Panc1 (cell line): ENCODE data around the gene ARGLU1. TPM values are rescaled to one million over a fixed set of nuclear protein-coding genes. Genes with fewer than 3 reads are reported as not detected.

Source experiments
- ATAC-seq: fragments of 200-7000 bp; cut with Tn5 transposase; 2 replicates; pipeline ENCODE4 v1.9.1; 2020; ENCODE audit warnings: mild to moderate bottlenecking, moderate library complexity
- BruUV-seq: library from RNA; stranded (reverse); fragments of 400-500 nt; replicated peaks from 2 replicates; lab custom pipeline; 2021; lab: Mats Ljungman, UMichigan
- CTCF ChIA-PET: fragments of 300-600 bp; sonication (Branson Sonifier 250); formaldehyde crosslinking; loops from one replicate; lab custom pipeline; 2022; ENCODE audit warnings: antibody characterized with exemption; lab: Charles Lee
- POLR2A ChIA-PET: fragments of 300-600 bp; sonication (Branson Sonifier 250); formaldehyde crosslinking; loops from one replicate; lab custom pipeline; 2022; ENCODE audit warnings: antibody characterized with exemption; lab: Charles Lee
- DNase-seq: peaks from one replicate; pipeline ENCODE4 v3.0.0-alpha.2; 2010; ENCODE audit warnings: low read depth, low spot score
- H3K27ac ChIP-seq: 2 replicates; pipeline ENCODE4 v1.5.1; 2011; ENCODE audit warnings: mild to moderate bottlenecking, low read length, inconsistent platforms
- H3K27me3 ChIP-seq: fragments of 200-500 bp; sonication (Bioruptor generic); 2 replicates; pipeline ENCODE4 v1.6.0; 2014; ENCODE audit warnings: low read length, inconsistent platforms; ENCODE audit not compliant: control insufficient read depth, insufficient read depth
- H3K36me3 ChIP-seq: fragments of 200-500 bp; sonication (Bioruptor generic); 2 replicates; pipeline ENCODE4 v1.5.1; 2014; ENCODE audit warnings: inconsistent platforms, mild to moderate bottlenecking, low read length, moderate library complexity; ENCODE audit not compliant: control insufficient read depth, insufficient read depth
- H3K4me1 ChIP-seq: 2 replicates; pipeline ENCODE4 v1.5.1; 2011; ENCODE audit warnings: inconsistent platforms, mild to moderate bottlenecking, low read length, moderate library complexity; ENCODE audit not compliant: control insufficient read depth, insufficient read depth
- H3K4me3 ChIP-seq, 2 experiments: 2 replicates each; pipeline ENCODE4 v1.5.1; 2011 to 2012; ENCODE audit warnings: low read depth in 2 of 2, low read length in 2 of 2, mild to moderate bottlenecking in 2 of 2, inconsistent platforms in 1 of 2, moderate library complexity in 1 of 2
- H3K9me3 ChIP-seq: fragments of 200-500 bp; sonication (Bioruptor generic); 2 replicates; pipeline ENCODE4 v1.5.1; 2014; ENCODE audit warnings: low read depth, mild to moderate bottlenecking, inconsistent platforms, low read length, moderate library complexity; ENCODE audit not compliant: control insufficient read depth, insufficient read depth
- CTCF ChIP-seq: fragments of 450-650 bp; IDR thresholded peaks from 2 replicates; pipeline ENCODE4 v1.5.1; 2017; ENCODE audit warnings: mild to moderate bottlenecking
- POLR2AphosphoS5 ChIP-seq: IDR thresholded peaks from 2 replicates; pipeline ENCODE4 v1.6.1; 2012; ENCODE audit warnings: mild to moderate bottlenecking, low read depth, low read length, moderate library complexity
- REST ChIP-seq, 2 experiments: IDR thresholded peaks; 2 replicates each; pipeline ENCODE4 v1.6.1; 2011 to 2012; ENCODE audit warnings: low read depth in 2 of 2, control low read depth in 1 of 2, low read length in 1 of 2, mild to moderate bottlenecking in 1 of 2, moderate library complexity in 1 of 2; ENCODE audit not compliant: insufficient read depth in 1 of 2
- SIN3A ChIP-seq: IDR thresholded peaks from 2 replicates; pipeline ENCODE4 v1.6.1; 2012; ENCODE audit warnings: low read depth, mild to moderate bottlenecking, low read length, moderate library complexity, borderline replicate concordance; ENCODE audit not compliant: insufficient read depth
- TCF7L2 ChIP-seq: IDR thresholded peaks from 2 replicates; pipeline ENCODE4 v1.6.1; 2011; ENCODE audit warnings: mild to moderate bottlenecking, low read depth, low read length, inconsistent platforms
- in situ Hi-C: cut with HindIII; loops from 2 replicates; pipeline ENCODE4 v1.10.0; 2016; ENCODE audit warnings: low sequenced_read_pairs, low pct_unique_long_range_greater_than_20kb
- intact Hi-C: fragments of 100-400 bp; cut with micrococcal nuclease; formaldehyde crosslinking; loops from one replicate; pipeline ENCODE4 v1.10.0; 2022; ENCODE audit not compliant: unreplicated experiment
- total RNA-seq: library from RNA; stranded (reverse); gene quantifications from one replicate; pipeline ENCODE4 v1.2.1, GENCODE V29; 2021; ENCODE audit not compliant: unreplicated experiment

Gene ARGLU1
- total RNA-seq, 1 experiment from 2014 or later = 38.5 TPM

- no peak for TF ChIP-seq SIN3A
- no peak for TF ChIP-seq REST (IDR thresholded peaks at IDR 0.05; ENCODE audit: insufficient read depth in 1 of 2, low read depth in 2 of 2, low read length in 1 of 2)
- H3K4me3 ChIP-seq = no peak overlapping the region
- H3K9me3 ChIP-seq = no peaks in the 10 kb centered on the region
- intact Hi-C loops = loop anchor here (10.0 kb wide), 2 partner anchors 1115 to 1955 kb away; no protein-coding TSS in a partner anchor
- H3K27me3 ChIP-seq = no peaks in the 10 kb centered on the region
- CTCF ChIA-PET = no interaction called here
- DNase-seq (no peak), ATAC-seq (no peak)
- 0 out of 2 replicates have a peak overlapping the region, but pooled peaks have one; percentile 39 for H3K27ac ChIP-seq
- POLR2A ChIA-PET = no interaction called here
- no TSS peak for BruUV-seq
- in situ Hi-C loops = no loop called here
- no peaks in the 10 kb centered on the region; the same call in 1 of the 2 replicates for H3K36me3 ChIP-seq
- peaks cover 7% of the 10 kb centered on the region for H3K4me1 ChIP-seq
These were observed 38.3 kb downstream of the ARGLU1 start for GRCh38 chr13:106529415-106530170.

GRCh38 chr13:106528718-106529414 is 39.1 kb downstream of the ARGLU1 start:
- no peaks in the 10 kb centered on the region for H3K36me3 ChIP-seq
- H3K4me3 ChIP-seq = no peak overlapping the region
- TF ChIP-seq CTCF = no peak
- H3K27ac ChIP-seq = no peak overlapping the region
- ChIA-PET POLR2A (no interaction called here), CTCF (no interaction called here)
- no peaks in the 10 kb centered on the region for H3K27me3 ChIP-seq
- no peaks in the 10 kb centered on the region for H3K9me3 ChIP-seq
- DNase-seq (no peak), ATAC-seq (no peak)
- BruUV-seq = no TSS peak
- intact Hi-C loops (no loop called here), in situ Hi-C loops (no loop called here)
- H3K4me1 ChIP-seq = peaks cover 7% of the 10 kb centered on the region

GRCh38 chr13:106527826-106528225 is 40.1 kb downstream of the ARGLU1 start:
- no peak for TF ChIP-seq TCF7L2
- no peak for TF ChIP-seq REST (IDR thresholded peaks at IDR 0.05; ENCODE audit: insufficient read depth in 1 of 2, low read depth in 2 of 2, low read length in 1 of 2)
- TF ChIP-seq SIN3A = no peak
- TF ChIP-seq POLR2AphosphoS5 = no peak
- no peak for TF ChIP-seq CTCF
- H3K27ac ChIP-seq = no peak overlapping the region
- no TSS peak for BruUV-seq
- CTCF ChIA-PET = no interaction called here
- DNase-seq (no peak), ATAC-seq (no peak)
- H3K4me3 ChIP-seq = no peak overlapping the region
- no peaks in the 10 kb centered on the region for H3K9me3 ChIP-seq
- H3K27me3 ChIP-seq = no peaks in the 10 kb centered on the region
- intact Hi-C loops = no loop called here
- peaks cover 7% of the 10 kb centered on the region for H3K4me1 ChIP-seq
- no peaks in the 10 kb centered on the region for H3K36me3 ChIP-seq
- in situ Hi-C loops = no loop called here
- POLR2A ChIA-PET = no interaction called here
